K562 (cell line): ENCODE data around the gene TK1. TPM values are rescaled to one million over a fixed set of nuclear protein-coding genes. Genes with fewer than 3 reads are reported as not detected.

ENCODE experiments used
- CC2D1A ChIP-seq: fragments of 450-650 bp; IDR thresholded peaks from 2 replicates; pipeline ENCODE4 v1.6.1; 2017; ENCODE audit warnings: mild to moderate bottlenecking
- ELF2 ChIP-seq: fragments of 250-450 bp; sonication (Bioruptor Pico); IDR thresholded peaks from 2 replicates; pipeline ENCODE4 v1.5.0; 2021; ENCODE audit warnings: mild to moderate bottlenecking
- GABPA ChIP-seq: fragments of 200-800 bp; sonication (Bioruptor generic); conservative IDR thresholded peaks from 2 replicates; pipeline ENCODE4 v1.6.1; 2016; ENCODE audit warnings: low read depth, missing genetic modification characterization, missing compliant biosample characterization
- HDAC1 ChIP-seq, 2 experiments: fragments of 450-650 bp; IDR thresholded peaks; 2 replicates each; pipeline ENCODE4 v1.6.1; 2016 to 2017; ENCODE audit warnings: inconsistent platforms in 1 of 2, mild to moderate bottlenecking in 1 of 2, moderate library complexity in 1 of 2
- JUND ChIP-seq, 2 experiments: IDR thresholded peaks; 2 replicates in 1 of 2; 3 replicates in 1 of 2; pipeline ENCODE4 v1.6.1; 2011; ENCODE audit warnings: borderline replicate concordance in 2 of 2, low read depth in 2 of 2, low read length in 2 of 2, improper control_type of control experiment in 1 of 2, missing biosample characterization in 1 of 2, missing genetic modification characterization in 1 of 2, missing genetic modification reagents in 1 of 2
- KLF1 ChIP-seq: fragments of 450-650 bp; IDR thresholded peaks from 2 replicates; pipeline ENCODE4 v1.6.1; 2016; ENCODE audit warnings: missing genetic modification characterization, missing compliant biosample characterization
- NFRKB ChIP-seq: fragments of 450-650 bp; IDR thresholded peaks from 2 replicates; pipeline ENCODE4 v1.6.1; 2016; ENCODE audit warnings: low read depth
- NRF1 ChIP-seq, 2 experiments: fragments of 450-650 bp; IDR thresholded peaks in 1 of 2; conservative IDR thresholded peaks in 1 of 2; 2 replicates each; pipeline ENCODE4 v1.6.1; 2014; ENCODE audit warnings: mild to moderate bottlenecking in 2 of 2
- RCOR1 ChIP-seq, 2 experiments: IDR thresholded peaks; 2 replicates each; pipeline ENCODE4 v1.6.1; 2012; ENCODE audit warnings: low read depth in 2 of 2, low read length in 2 of 2, borderline replicate concordance in 1 of 2, improper control_type of control experiment in 1 of 2
- SMAD1 ChIP-seq: fragments of 150-350 bp; IDR thresholded peaks from 2 replicates; pipeline ENCODE4 v1.6.1; 2014; ENCODE audit warnings: low read length, low read depth; ENCODE audit not compliant: partially characterized antibody
- SRF ChIP-seq, 2 experiments: fragments of 250-450, 450-650 bp in 1 of 2; sonication (Bioruptor Pico) in 1 of 2; sonication (generic) in 1 of 2; formaldehyde crosslinking; IDR thresholded peaks; 2 replicates each; pipeline versions ENCODE4 v1.5.0 to v1.5.1; 2020 to 2022; ENCODE audit warnings: mild to moderate bottlenecking in 1 of 2, missing genetic modification reagents in 1 of 2
- YBX1 ChIP-seq: fragments of 450-650 bp; IDR thresholded peaks from 2 replicates; pipeline ENCODE4 v1.7.1; 2016; ENCODE audit warnings: mild to moderate bottlenecking
- ZC3H4 ChIP-seq: sonication (generic); formaldehyde crosslinking; IDR thresholded peaks from 2 replicates; pipeline ENCODE4 v1.9.0; 2021; ENCODE audit warnings: missing genetic modification reagents, borderline replicate concordance
- ZNF12 ChIP-seq: sonication (generic); formaldehyde crosslinking; IDR thresholded peaks from 2 replicates; pipeline ENCODE4 v1.4.0; 2020; ENCODE audit warnings: mild to moderate bottlenecking, missing genetic modification reagents
- ZNF174 ChIP-seq: fragments of 250-450 bp; sonication (Bioruptor Pico); IDR thresholded peaks from 2 replicates; pipeline ENCODE4 v1.4.0; 2020; ENCODE audit warnings: mild to moderate bottlenecking
- ZNF707 ChIP-seq: fragments of 250-450 bp; sonication (Bioruptor Pico); conservative IDR thresholded peaks from 2 replicates; pipeline ENCODE4 v1.8.0; 2022; ENCODE audit warnings: inconsistent platforms, mild to moderate bottlenecking, moderate library complexity
- polyA plus RNA-seq, 8 experiments: library from polyadenylated mRNA; depleted of rRNA in 4 of 8; stranded (reverse) in 5 of 8; unstranded in 3 of 8; fragments of >200 nt; fragmentation: Nextera tagmentation in 2 of 8; fragmentation: Illumina TruSeq in 1 of 8; extraction: Ambion mirVana in 2 of 8; extraction: Trizol in 1 of 8; gene quantifications; 2 replicates each; pipeline versions ENCODE4 v1.2.1 to v1.2.3, GENCODE V29; 2011 to 2014; ENCODE audit warnings: inconsistent platforms in 1 of 8, missing spikeins in 1 of 8
- total RNA-seq, 7 experiments: library from RNA; depleted of rRNA in 6 of 7; stranded (reverse); fragments of >200 nt in 6 of 7; fragmentation: Illumina TruSeq in 2 of 7; extraction: Trizol in 2 of 7; gene quantifications; 2 replicates each; pipeline versions ENCODE4 v1.2.1 to v1.2.3, GENCODE V29; 2011 to 2021; ENCODE audit warnings: low replicate concordance in 1 of 7
- TF ChIP-seq, protein P1 (sequence below), 3 experiments: fragments of 200-800 bp in 1 of 3; fragments of 250-450 bp in 1 of 3; fragments of 450-650 bp in 1 of 3; sonication (Bioruptor Pico) in 1 of 3; sonication (Bioruptor generic) in 1 of 3; formaldehyde crosslinking in 1 of 3; IDR thresholded peaks; 2 replicates each; pipeline versions ENCODE4 v1.6.1 to v1.8.0; 2016 to 2022; ENCODE audit warnings: mild to moderate bottlenecking in 2 of 3, missing genetic modification characterization in 2 of 3, missing compliant biosample characterization in 1 of 3, moderate library complexity in 1 of 3
- TF ChIP-seq, protein P2 (sequence below), 2 experiments: fragments of 200-800 bp in 1 of 2; sonication (Bioruptor generic) in 1 of 2; sonication (generic) in 1 of 2; formaldehyde crosslinking in 1 of 2; IDR thresholded peaks in 1 of 2; conservative IDR thresholded peaks in 1 of 2; 2 replicates each; pipeline versions ENCODE4 v1.5.0 to v1.6.1; 2016 to 2020; ENCODE audit warnings: missing compliant biosample characterization in 1 of 2, missing genetic modification characterization in 1 of 2, missing genetic modification reagents in 1 of 2

Gene TK1
- total and polyA plus RNA-seq, 9 of the 15 experiments (the other 6 are each of a cell fraction or from before 2014, with no cell fraction given): 8.4 to 280 (median 103) TPM

DNA sequence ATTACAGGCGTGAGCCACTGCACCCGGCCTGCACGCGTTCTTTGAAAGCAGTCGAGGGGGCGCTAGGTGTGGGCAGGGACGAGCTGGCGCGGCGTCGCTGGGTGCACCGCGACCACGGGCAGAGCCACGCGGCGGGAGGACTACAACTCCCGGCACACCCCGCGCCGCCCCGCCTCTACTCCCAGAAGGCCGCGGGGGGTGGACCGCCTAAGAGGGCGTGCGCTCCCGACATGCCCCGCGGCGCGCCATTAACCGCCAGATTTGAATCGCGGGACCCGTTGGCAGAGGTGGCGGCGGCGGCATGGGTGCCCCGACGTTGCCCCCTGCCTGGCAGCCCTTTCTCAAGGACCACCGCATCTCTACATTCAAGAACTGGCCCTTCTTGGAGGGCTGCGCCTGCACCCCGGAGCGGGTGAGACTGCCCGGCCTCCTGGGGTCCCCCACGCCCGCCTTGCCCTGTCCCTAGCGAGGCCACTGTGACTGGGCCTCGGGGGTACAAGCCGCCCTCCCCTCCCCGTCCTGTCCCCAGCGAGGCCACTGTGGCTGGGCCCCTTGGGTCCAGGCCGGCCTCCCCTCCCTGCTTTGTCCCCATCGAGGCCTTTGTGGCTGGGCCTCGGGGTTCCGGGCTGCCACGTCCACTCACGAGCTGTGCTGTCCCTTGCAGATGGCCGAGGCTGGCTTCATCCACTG is 27.3 kb upstream of the TK1 start, which contains the start of gene BIRC5 (continued):
- TF ChIP-seq ZNF174 (CRISPR knock-in tag) (no peak), YBX1 (no peak), HDAC1 (IDR thresholded peaks at IDR 0.05) (peak in 1 of 2 experiments; percentile 99; a peak in 2 of 4 replicates), SRF (CRISPR knock-in tag; IDR thresholded peaks at IDR 0.05) (peak in 1 of 2 experiments; percentile 60; a peak in 1 of 4 replicates), JUND (IDR thresholded peaks at IDR 0.05; ENCODE audit: borderline replicate concordance, low read depth, low read length) (peak; percentile 42; the same call in 1 of the 2 replicates), JUND (tag; IDR thresholded peaks at IDR 0.05; ENCODE audit: borderline replicate concordance, low read depth, low read length) (no peak), ZNF707 (CRISPR knock-in tag) (no peak), ZNF12 (CRISPR knock-in tag) (no peak; the same call in 1 of the 2 replicates), RCOR1 (IDR thresholded peaks at IDR 0.05; ENCODE audit: borderline replicate concordance in 1 of 2, low read depth in 2 of 2, low read length in 2 of 2) (peak in 1 of 2 experiments; percentile 33; a peak in 1 of 4 replicates), ZC3H4 (CRISPR knock-in tag) (no peak), ELF2 (CRISPR knock-in tag) (peak; percentile 47; the same call in 1 of the 2 replicates), NRF1 (conservative IDR thresholded peaks at IDR 0.05 in 1 of 2, IDR thresholded peaks at IDR 0.05 in 1 of 2) (peak; percentile 65 to 74), SMAD1 (peak; percentile 53), CC2D1A (peak; percentile 32; the same call in 1 of the 2 replicates), GABPA (tag) (0 out of 2 replicates have a peak, but pooled peaks have one; percentile 27), KLF1 (tag) (peak; percentile 62), NFRKB (peak; percentile 52; the same call in 1 of the 2 replicates)
- TF ChIP-seq, protein P1, sequence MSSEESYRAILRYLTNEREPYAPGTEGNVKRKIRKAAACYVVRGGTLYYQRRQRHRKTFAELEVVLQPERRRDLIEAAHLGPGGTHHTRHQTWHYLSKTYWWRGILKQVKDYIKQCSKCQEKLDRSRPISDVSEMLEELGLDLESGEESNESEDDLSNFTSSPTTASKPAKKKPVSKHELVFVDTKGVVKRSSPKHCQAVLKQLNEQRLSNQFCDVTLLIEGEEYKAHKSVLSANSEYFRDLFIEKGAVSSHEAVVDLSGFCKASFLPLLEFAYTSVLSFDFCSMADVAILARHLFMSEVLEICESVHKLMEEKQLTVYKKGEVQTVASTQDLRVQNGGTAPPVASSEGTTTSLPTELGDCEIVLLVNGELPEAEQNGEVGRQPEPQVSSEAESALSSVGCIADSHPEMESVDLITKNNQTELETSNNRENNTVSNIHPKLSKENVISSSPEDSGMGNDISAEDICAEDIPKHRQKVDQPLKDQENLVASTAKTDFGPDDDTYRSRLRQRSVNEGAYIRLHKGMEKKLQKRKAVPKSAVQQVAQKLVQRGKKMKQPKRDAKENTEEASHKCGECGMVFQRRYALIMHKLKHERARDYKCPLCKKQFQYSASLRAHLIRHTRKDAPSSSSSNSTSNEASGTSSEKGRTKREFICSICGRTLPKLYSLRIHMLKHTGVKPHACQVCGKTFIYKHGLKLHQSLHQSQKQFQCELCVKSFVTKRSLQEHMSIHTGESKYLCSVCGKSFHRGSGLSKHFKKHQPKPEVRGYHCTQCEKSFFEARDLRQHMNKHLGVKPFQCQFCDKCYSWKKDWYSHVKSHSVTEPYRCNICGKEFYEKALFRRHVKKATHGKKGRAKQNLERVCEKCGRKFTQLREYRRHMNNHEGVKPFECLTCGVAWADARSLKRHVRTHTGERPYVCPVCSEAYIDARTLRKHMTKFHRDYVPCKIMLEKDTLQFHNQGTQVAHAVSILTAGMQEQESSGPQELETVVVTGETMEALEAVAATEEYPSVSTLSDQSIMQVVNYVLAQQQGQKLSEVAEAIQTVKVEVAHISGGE (CRISPR knock-in tag; IDR thresholded peaks at IDR 0.05): peak in 1 of 3 experiments; percentile 64; a peak in 1 of 6 replicates
- TF ChIP-seq, protein P2, sequence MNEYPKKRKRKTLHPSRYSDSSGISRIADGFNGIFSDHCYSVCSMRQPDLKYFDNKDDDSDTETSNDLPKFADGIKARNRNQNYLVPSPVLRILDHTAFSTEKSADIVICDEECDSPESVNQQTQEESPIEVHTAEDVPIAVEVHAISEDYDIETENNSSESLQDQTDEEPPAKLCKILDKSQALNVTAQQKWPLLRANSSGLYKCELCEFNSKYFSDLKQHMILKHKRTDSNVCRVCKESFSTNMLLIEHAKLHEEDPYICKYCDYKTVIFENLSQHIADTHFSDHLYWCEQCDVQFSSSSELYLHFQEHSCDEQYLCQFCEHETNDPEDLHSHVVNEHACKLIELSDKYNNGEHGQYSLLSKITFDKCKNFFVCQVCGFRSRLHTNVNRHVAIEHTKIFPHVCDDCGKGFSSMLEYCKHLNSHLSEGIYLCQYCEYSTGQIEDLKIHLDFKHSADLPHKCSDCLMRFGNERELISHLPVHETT (CRISPR knock-in tag; conservative IDR thresholded peaks at IDR 0.05 in 1 of 2, IDR thresholded peaks at IDR 0.05 in 1 of 2): peak in 1 of 2 experiments; percentile 54; a peak in 1 of 4 replicates
